GM23248 (cell line): ENCODE measurements around the gene FH. TPM values are rescaled to one million over a fixed set of nuclear protein-coding genes. Genes with fewer than 3 reads are reported as not detected.

Experiments
- DNase-seq: peaks from one replicate; pipeline ENCODE4 v3.0.0-alpha.2; 2015
- H2AFZ ChIP-seq: fragments of 200-600 bp; sonication (generic); 2 replicates; pipeline ENCODE4 v1.6.1; 2016; ENCODE audit warnings: antibody characterized with exemption
- H3F3A ChIP-seq: fragments of 200-600 bp; sonication (generic); 2 replicates; pipeline ENCODE4 v1.6.1; 2016; ENCODE audit warnings: mild to moderate bottlenecking, antibody characterized with exemption, mixed run types; ENCODE audit not compliant: insufficient read depth
- H3K27ac ChIP-seq: fragments of 200-600 bp; sonication (generic); 2 replicates; pipeline ENCODE4 v1.5.1; 2016; ENCODE audit warnings: mild to moderate bottlenecking
- H3K27me3 ChIP-seq: fragments of 200-600 bp; sonication (generic); replicated peaks from 2 replicates; pipeline ENCODE4 v1.6.1; 2016; ENCODE audit warnings: mild to moderate bottlenecking; ENCODE audit not compliant: insufficient read depth
- H3K36me3 ChIP-seq: fragments of 200-600 bp; sonication (generic); 2 replicates; pipeline ENCODE4 v1.6.1; 2016; ENCODE audit warnings: low read depth, mild to moderate bottlenecking
- H3K4me1 ChIP-seq: fragments of 200-600 bp; sonication (generic); 2 replicates; pipeline ENCODE4 v1.6.1; 2016; ENCODE audit warnings: mild to moderate bottlenecking; ENCODE audit not compliant: insufficient read depth
- H3K4me2 ChIP-seq: fragments of 200-600 bp; sonication (generic); one replicate; pipeline ENCODE4 v1.6.1; 2016; ENCODE audit warnings: mild to moderate bottlenecking; ENCODE audit not compliant: unreplicated experiment
- H3K4me3 ChIP-seq: fragments of 200-600 bp; sonication (generic); 2 replicates; pipeline ENCODE4 v1.5.1; 2016; ENCODE audit warnings: mild to moderate bottlenecking
- H3K79me2 ChIP-seq: fragments of 200-600 bp; sonication (generic); 2 replicates; pipeline ENCODE4 v1.6.1; 2016; ENCODE audit warnings: mild to moderate bottlenecking; ENCODE audit not compliant: insufficient read depth
- H3K9ac ChIP-seq: fragments of 200-600 bp; sonication (generic); 2 replicates; pipeline ENCODE4 v1.6.1; 2016; ENCODE audit warnings: mild to moderate bottlenecking
- H3K9me2 ChIP-seq: fragments of 200-600 bp; sonication (generic); 2 replicates; pipeline ENCODE4 v1.6.1; 2016; ENCODE audit warnings: mixed run types, mild to moderate bottlenecking, moderate library complexity; ENCODE audit not compliant: insufficient read depth
- H3K9me3 ChIP-seq: fragments of 200-600 bp; sonication (generic); one replicate; pipeline ENCODE4 v1.6.1; 2017; ENCODE audit warnings: low read depth
- H4K20me1 ChIP-seq: fragments of 200-600 bp; sonication (generic); 2 replicates; pipeline ENCODE4 v1.6.0; 2016; ENCODE audit not compliant: insufficient read depth
- EZH2 ChIP-seq: fragments of 200-600 bp; sonication (generic); IDR thresholded peaks from 2 replicates; pipeline ENCODE4 v1.6.1; 2018; ENCODE audit warnings: antibody characterized with exemption, mild to moderate bottlenecking; ENCODE audit not compliant: insufficient read depth, poor library complexity, severe bottlenecking
- EZH2phosphoT487 ChIP-seq: fragments of 200-600 bp; sonication (generic); IDR thresholded peaks from 2 replicates; pipeline ENCODE4 v1.6.1; 2018; ENCODE audit warnings: antibody characterized with exemption, moderate library complexity, mild to moderate bottlenecking, low read depth; ENCODE audit not compliant: insufficient read depth
- WGBS, 2 experiments: methylation state at CpG; one replicate each; pipeline ENCODE4 v1.1.6; 2015 to 2017; ENCODE audit warnings: low lambda C conversion rate in 2 of 2, low coverage in 1 of 2; ENCODE audit errors: missing lambda C conversion rate in 2 of 2; 5-methylcytosine and 5-hydroxymethylcytosine counted together
- in situ Hi-C: fragments of 300-500 bp; cut with MboI; formaldehyde crosslinking; loops from 2 replicates; pipeline ENCODE4 v1.15.0; 2020
- polyA plus RNA-seq: library from polyadenylated mRNA; unstranded; fragments of >200 nt; fragmentation: Nextera tagmentation; extraction: Ambion mirVana; gene quantifications from 2 replicates; pipeline ENCODE4 v1.2.1, GENCODE V29; 2016
- total RNA-seq: library from RNA; depleted of rRNA; stranded (reverse); fragments of >200 nt; shearing (Covaris generic); gene quantifications from 2 replicates; pipeline ENCODE4 v1.2.3, GENCODE V29; 2014

FH gene
- total and polyA plus RNA-seq, 2 experiments from 2014 or later: 63.1 to 71.7 TPM

DNA sequence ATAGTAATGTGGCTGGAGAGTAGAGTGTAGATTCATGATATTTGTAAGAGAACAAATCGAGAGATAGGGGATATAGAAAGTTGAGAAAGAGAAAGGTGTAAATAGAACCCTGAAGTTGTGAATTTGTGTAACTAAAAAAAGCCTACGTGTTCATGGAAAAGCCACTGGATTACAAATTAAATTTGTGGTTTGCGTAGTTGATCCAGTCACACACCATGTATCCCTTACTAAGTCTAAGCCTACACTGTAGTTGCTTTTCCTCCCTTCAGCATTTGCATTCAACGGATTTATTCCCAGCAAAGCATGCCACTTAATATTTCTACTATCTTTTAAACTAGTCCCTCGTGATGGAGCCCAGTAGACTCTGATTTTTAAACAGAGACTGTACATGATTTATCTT lies 37.5 kb upstream of the FH start:
- Histone ChIP-seq H3K9me3 (no peaks in the 10 kb centered on the region), H3K9me2 (no peaks in the 10 kb centered on the region), H3K36me3 (no peaks in the 10 kb centered on the region), H3K4me3 (no peak overlapping the region), H2AFZ (no peak overlapping the region), H3F3A (no peaks in the 10 kb centered on the region), H3K9ac (no peak overlapping the region), H3K4me2 (no peak overlapping the region), H3K79me2 (no peaks in the 10 kb centered on the region), H3K4me1 (no peaks in the 10 kb centered on the region), H3K27me3 (no peaks in the 10 kb centered on the region), H3K27ac (no peak overlapping the region), H4K20me1 (no peaks in the 10 kb centered on the region)
- TF ChIP-seq EZH2 (no peak), EZH2phosphoT487 (no peak)
- WGBS, 2 experiments: 64 to 67% methylated on average over 5 of the region's 5 CpGs
- in situ Hi-C loops: no loop called here
- DNase-seq: no peak

DNA sequence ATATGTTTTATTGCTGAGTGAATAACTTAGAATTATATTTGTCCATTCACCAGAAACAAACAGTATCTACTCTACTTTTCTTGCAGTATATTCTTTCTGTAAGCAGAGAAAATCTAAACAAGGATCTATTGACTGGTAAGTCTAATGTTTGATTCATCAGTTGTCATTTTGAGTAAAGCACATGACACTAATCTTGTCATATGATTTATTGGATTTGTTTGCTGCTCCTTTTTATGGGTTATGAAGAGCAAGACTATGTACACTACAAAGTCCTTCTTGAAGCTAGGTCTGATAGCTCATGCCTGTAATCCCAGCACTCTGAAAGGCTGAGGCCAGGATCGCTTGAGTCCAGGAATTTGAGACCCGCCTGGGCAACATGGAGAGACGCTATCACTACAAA lies 36.0 kb upstream of the FH start:
- 79 to 92% methylated on average over 3 of the region's 3 CpGs for WGBS, 2 experiments
- in situ Hi-C loops: no loop called here

DNA sequence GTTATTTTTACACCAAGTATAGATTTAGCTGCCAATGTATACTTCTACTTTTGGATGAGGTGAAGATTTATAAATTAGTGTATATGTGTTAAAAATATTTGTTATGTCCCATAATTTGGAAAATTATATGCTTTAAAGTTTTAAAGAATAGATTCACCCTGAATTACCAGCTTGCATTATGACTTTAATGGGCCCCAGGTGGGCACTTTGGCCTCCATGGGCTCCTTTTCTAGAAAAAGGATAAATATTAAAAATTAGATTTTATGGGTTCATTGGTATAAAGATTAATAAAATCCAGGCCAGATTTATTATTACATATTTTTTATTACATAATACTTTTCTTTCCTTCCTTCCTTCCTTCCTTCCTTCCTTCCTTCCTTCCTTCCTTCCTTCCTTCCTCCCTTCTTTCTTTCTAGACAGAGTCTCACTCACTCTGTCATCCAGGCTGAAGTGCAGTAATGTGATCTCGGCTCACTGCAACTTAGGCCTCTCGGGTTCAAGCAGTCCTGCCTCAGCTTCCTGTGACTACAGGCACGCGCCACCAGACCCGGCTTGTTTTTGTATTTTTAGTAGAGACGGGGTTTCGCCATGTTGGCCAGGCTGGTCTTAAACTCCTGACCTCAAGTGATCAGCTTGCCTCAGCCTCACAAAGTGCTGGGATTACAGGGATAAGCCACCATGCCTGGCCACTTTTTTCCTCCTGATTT lies 34.5 kb upstream of the FH start:
- H3K4me3 ChIP-seq: no peak overlapping the region
- no peaks in the 10 kb centered on the region for H3K36me3 ChIP-seq
- H3K9me2 ChIP-seq: no peaks in the 10 kb centered on the region
- TF ChIP-seq EZH2phosphoT487: no peak
- TF ChIP-seq EZH2: no peak
- no peaks in the 10 kb centered on the region for H3K9me3 ChIP-seq
- in situ Hi-C loops: no loop called here
- H3K27ac ChIP-seq: no peak overlapping the region
- 0 out of 2 replicates have a peak, but pooled peaks cover 5% of the 10 kb centered on the region for H3K27me3 ChIP-seq
- no peak overlapping the region for H2AFZ ChIP-seq
- H3K4me1 ChIP-seq: no peaks in the 10 kb centered on the region
- no peak for DNase-seq
- no peak overlapping the region for H3K4me2 ChIP-seq
- H3K9ac ChIP-seq: no peak overlapping the region
- no peaks in the 10 kb centered on the region for H3K79me2 ChIP-seq
- H4K20me1 ChIP-seq: no peaks in the 10 kb centered on the region
- WGBS, 2 experiments: 88 to 89% methylated on average over 7 of the region's 7 CpGs
- no peaks in the 10 kb centered on the region for H3F3A ChIP-seq

More for the DNA sequence above, 36.0 kb upstream of the FH start:
- no peaks in the 10 kb centered on the region for H3K27me3 ChIP-seq
- H3K9me3 ChIP-seq: no peaks in the 10 kb centered on the region
- H3K4me1 ChIP-seq: no peaks in the 10 kb centered on the region
- H4K20me1 ChIP-seq: no peaks in the 10 kb centered on the region
- no peak overlapping the region for H3K9ac ChIP-seq
- H3K27ac ChIP-seq: no peak overlapping the region
- no peak overlapping the region for H3K4me3 ChIP-seq
- H3K4me2 ChIP-seq: no peak overlapping the region
- no peaks in the 10 kb centered on the region for H3F3A ChIP-seq
- H3K36me3 ChIP-seq: no peaks in the 10 kb centered on the region
- no peak for TF ChIP-seq EZH2phosphoT487
- TF ChIP-seq EZH2: no peak
- H3K79me2 ChIP-seq: no peaks in the 10 kb centered on the region
- no peaks in the 10 kb centered on the region for H3K9me2 ChIP-seq
- H2AFZ ChIP-seq: no peak overlapping the region
- DNase-seq: no peak

DNA sequence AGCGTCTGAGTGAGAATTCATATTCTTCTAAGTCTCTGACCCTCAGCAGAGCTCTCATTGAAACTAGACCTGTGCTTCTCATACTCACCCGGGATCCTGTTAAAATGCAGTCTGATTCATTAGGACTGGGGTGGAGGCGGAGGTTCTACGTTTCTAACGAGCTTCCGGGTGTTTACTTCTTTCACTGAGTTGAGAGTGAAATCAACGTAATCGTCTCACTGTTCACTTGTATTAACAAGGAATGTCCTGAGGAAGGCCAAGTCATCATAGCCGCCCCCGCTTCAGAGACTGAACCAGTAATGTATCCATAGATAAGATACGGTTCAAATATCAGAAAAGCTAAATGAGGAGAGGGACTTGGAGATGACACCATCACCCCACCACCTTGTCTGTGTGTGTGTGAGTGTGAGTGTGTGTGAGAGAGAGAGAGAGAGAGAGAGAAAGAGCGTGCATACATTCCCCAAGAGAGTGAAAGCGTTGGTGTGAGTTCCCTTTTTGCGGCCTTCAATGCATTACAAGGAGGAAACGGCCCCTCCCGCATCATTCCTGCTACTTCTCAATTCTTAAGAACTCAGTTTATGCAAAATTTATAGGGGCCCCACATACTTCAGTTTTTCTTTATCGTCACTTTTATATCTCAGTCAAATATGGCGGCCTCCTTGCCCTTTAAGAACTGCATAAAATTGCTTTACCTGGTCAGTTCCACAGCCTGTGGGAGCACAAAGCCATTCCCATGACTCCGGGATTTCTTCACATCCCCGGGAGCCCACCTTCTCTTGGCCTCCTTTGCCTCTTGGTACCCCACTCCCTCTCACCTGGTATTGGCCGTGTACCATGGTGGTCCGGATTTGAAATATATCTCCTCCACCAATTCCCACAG lies 32.4 kb upstream of the FH start:
- Histone ChIP-seq H3K4me3 (no peak overlapping the region), H3K4me1 (no peaks in the 10 kb centered on the region), H3K27me3 (0 out of 2 replicates have a peak, but pooled peaks cover 5% of the 10 kb centered on the region), H3K9me2 (no peaks in the 10 kb centered on the region), H3K9ac (no peak overlapping the region), H4K20me1 (no peaks in the 10 kb centered on the region), H3K9me3 (no peaks in the 10 kb centered on the region), H3K36me3 (no peaks in the 10 kb centered on the region), H3K27ac (no peak overlapping the region), H3F3A (no peaks in the 10 kb centered on the region), H3K79me2 (no peaks in the 10 kb centered on the region), H3K4me2 (no peak overlapping the region), H2AFZ (no peak overlapping the region)
- 71 to 76% methylated on average over 22 of the region's 22 CpGs for WGBS, 2 experiments
- TF ChIP-seq EZH2 (no peak), EZH2phosphoT487 (no peak)
- in situ Hi-C loops: no loop called here
- DNase-seq: no peak
